ENCODE data around the gene GJB3.

The GJB3 gene

GRCh38 chr1:34759503-34760357 is 21.3 kb upstream of the GJB3 start, which contains the start of gene GJB4:
GJB4 (plus strand) TSS chr1:34759740; CDS start chr1:34761255, 1,515 bp downstream.
- H3K27me3 ChIP-seq (ENCODE audit: insufficient read depth, poor library complexity, severe bottlenecking), result no peaks in the 10 kb centered on the region
- peak; percentile 13 for TF ChIP-seq CTCF (IDR thresholded peaks at IDR 0.05; ENCODE audit: poor library complexity, severe bottlenecking)
- peaks cover 18% of the 10 kb centered on the region for H3K36me3 ChIP-seq (ENCODE audit: low read depth)
- ATAC-seq (ENCODE audit: low read depth) (peak; percentile 6; the same call in 1 of the 3 replicates), DNase-seq (ENCODE audit: low spot score) (no peak)
- H3K27ac ChIP-seq (ENCODE audit: poor library complexity, severe bottlenecking), result peak within 1 kb of the TSS; percentile 56
- H3K4me3 ChIP-seq (ENCODE audit: severe bottlenecking), result no peak within 1 kb of the TSS
- peaks cover 46% of the 10 kb centered on the region for H3K4me1 ChIP-seq (ENCODE audit: insufficient read depth, poor library complexity, severe bottlenecking)
- H3K9me3 ChIP-seq (ENCODE audit: severe bottlenecking), result no peaks in the 10 kb centered on the region

DNA sequence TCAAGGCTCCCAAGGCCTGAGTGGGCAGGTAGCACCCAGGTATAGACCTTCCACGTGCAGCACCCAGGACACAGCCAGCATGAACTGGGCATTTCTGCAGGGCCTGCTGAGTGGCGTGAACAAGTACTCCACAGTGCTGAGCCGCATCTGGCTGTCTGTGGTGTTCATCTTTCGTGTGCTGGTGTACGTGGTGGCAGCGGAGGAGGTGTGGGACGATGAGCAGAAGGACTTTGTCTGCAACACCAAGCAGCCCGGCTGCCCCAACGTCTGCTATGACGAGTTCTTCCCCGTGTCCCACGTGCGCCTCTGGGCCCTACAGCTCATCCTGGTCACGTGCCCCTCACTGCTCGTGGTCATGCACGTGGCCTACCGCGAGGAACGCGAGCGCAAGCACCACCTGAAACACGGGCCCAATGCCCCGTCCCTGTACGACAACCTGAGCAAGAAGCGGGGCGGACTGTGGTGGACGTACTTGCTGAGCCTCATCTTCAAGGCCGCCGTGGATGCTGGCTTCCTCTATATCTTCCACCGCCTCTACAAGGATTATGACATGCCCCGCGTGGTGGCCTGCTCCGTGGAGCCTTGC is 19.7 kb upstream of the GJB3 start:
- Histone ChIP-seq H3K9me3 (ENCODE audit: severe bottlenecking) (no peaks in the 10 kb centered on the region), H3K4me3 (ENCODE audit: severe bottlenecking) (no peak overlapping the region), H3K4me1 (ENCODE audit: insufficient read depth, poor library complexity, severe bottlenecking) (peaks cover 39% of the 10 kb centered on the region), H3K27me3 (ENCODE audit: insufficient read depth, poor library complexity, severe bottlenecking) (no peaks in the 10 kb centered on the region), H3K27ac (ENCODE audit: poor library complexity, severe bottlenecking) (peak overlapping the region; percentile 92), H3K36me3 (ENCODE audit: low read depth) (peaks cover 18% of the 10 kb centered on the region)
- ATAC-seq (ENCODE audit: low read depth) (no peak), DNase-seq (ENCODE audit: low spot score) (no peak)
- no peak for TF ChIP-seq CTCF (IDR thresholded peaks at IDR 0.05; ENCODE audit: poor library complexity, severe bottlenecking)

- DNase-seq (ENCODE audit: low spot score) (no peak), ATAC-seq (ENCODE audit: low read depth) (no peak)
- H3K9me3 ChIP-seq (ENCODE audit: severe bottlenecking), result no peaks in the 10 kb centered on the region
Measured at GRCh38 chr1:34761776-34762307, 19.2 kb upstream of the GJB3 start.

DNA sequence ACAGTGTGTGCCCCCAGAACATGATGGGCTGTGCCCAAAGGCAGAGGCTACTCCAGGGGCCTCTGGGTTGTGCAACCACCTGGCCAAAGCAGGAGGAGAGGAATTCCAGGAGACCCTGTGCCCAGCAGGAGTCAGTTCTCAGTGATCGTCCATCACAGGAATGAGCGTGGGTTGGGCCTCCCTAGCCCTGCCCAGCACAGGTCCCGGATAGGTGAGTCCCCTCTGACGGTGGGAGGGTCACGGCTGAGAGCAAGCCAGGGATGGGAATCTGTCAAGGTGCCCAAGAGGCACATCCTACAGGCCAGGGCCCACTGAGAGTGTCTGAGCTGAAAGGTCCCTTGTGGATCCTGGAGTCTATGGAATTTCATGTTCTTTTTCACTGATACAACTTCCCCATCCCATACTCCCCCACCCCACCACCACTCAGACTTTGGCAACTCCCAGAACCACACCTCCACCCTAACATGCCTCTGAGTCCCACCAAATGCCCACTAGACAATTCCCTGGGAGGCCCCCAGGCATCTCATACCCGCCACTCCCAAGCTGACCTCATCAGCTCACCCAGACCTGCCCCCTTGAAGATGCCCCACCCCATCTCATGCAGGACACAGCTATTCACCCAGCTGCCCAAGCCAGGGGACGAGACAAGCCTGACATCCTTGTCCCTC is 18.4 kb upstream of the GJB3 start:
- peak overlapping the region; percentile 92 for H3K27ac ChIP-seq (ENCODE audit: poor library complexity, severe bottlenecking)
- H3K36me3 ChIP-seq (ENCODE audit: low read depth), result peaks cover 8% of the 10 kb centered on the region; the same call in 1 of the 2 replicates
- DNase-seq (ENCODE audit: low spot score) (no peak), ATAC-seq (ENCODE audit: low read depth) (peak; percentile 46)
- no peaks in the 10 kb centered on the region for H3K9me3 ChIP-seq (ENCODE audit: severe bottlenecking)
- peaks cover 37% of the 10 kb centered on the region for H3K4me1 ChIP-seq (ENCODE audit: insufficient read depth, poor library complexity, severe bottlenecking)
- no peak overlapping the region for H3K4me3 ChIP-seq (ENCODE audit: severe bottlenecking)
- TF ChIP-seq CTCF (IDR thresholded peaks at IDR 0.05; ENCODE audit: poor library complexity, severe bottlenecking), result no peak
- no peaks in the 10 kb centered on the region for H3K27me3 ChIP-seq (ENCODE audit: insufficient read depth, poor library complexity, severe bottlenecking)

More at GRCh38 chr1:34761776-34762307, 19.2 kb upstream of the GJB3 start:
- Histone ChIP-seq H3K27me3 (ENCODE audit: insufficient read depth, poor library complexity, severe bottlenecking) (no peaks in the 10 kb centered on the region), H3K36me3 (ENCODE audit: low read depth) (peaks cover 16% of the 10 kb centered on the region), H3K4me1 (ENCODE audit: insufficient read depth, poor library complexity, severe bottlenecking) (peaks cover 37% of the 10 kb centered on the region), H3K4me3 (ENCODE audit: severe bottlenecking) (no peak overlapping the region), H3K27ac (ENCODE audit: poor library complexity, severe bottlenecking) (peak overlapping the region; percentile 92)
- no peak for TF ChIP-seq CTCF (IDR thresholded peaks at IDR 0.05; ENCODE audit: poor library complexity, severe bottlenecking)
